Endometrium (tissue), 2 donors: ENCODE results near the gene NPIPA3.
"Not testable (repeated sequence)": the region's sequence is repeated elsewhere in the genome, so short reads cannot be mapped to it uniquely, and the experiment has no call there.

Source experiments
- FAIRE-seq: peaks from 2 replicates; lab custom pipeline; 2012; peaks lifted over from hg19 to GRCh38; lab: Jason Lieb, UNC
- donor health status: control.
- donor health status: control.

The NPIPA3 gene

DNA sequence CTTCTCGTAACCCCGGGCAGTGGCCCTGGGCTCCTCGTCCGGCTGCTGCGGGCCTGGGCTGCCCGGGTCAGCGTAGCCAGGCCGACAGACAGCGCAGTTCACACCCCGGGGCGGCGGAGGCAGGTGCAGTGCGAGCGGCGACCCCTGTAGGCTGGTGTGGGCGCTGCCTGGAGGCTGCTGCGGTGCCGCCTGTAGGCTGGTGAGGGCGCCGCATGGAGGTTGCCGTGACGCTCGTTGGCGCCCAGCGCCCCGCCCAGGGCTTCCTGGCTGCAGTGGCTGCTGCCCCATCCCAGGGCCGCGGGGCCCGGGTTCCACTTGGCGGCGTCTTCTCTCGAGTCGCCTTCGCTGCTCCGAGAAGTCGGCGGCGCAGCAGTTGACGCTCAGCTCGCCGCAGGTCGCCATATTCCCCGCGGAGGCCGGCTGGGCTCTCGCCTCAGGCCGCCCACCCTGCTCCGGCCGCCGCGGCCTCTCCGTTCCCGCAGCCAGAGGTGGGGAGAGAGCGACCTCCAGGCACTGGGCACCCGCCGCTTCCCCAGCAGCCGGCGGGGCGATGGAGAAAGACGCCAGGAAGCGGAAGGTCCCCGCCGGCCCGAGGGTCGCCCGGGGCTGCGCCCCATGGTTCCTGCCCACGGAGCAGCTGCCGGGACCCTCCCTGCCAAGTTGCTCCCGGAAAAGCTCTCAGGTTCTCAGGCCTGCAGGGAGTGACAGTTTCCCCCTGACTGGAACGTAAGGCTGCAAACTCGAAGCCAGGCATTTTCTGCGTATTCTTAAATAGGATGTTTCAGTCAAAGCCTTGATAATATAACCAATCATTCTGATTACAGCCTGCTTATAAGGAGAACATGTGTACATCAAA lies at the start of gene NPIPA3:
TSS of gene NPIPA3 (plus strand) at position 256 of the 856 bp plus-strand sequence. CDS start 5,533 bp downstream, outside the sequence.
- not testable (repeated sequence) for FAIRE-seq

DNA sequence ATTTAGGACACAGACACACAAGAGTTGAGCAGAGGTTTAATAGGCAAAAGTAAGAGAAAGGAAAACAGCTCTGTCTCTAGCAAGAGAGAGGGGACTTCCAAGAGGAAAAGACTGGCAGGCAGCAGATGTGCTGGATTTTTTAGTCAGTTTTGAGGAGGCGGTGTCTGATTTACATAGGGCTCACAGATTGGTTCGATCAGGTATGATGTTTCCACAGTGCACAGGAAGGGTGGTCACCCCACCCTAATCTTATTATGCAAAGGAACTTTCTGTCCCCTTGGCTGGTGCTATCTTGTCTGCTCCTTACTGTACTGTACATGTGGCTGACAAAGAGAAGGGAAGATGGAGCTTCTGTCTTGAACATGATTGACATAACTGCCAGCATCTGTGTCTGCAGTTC lies 45.1 kb upstream of the NPIPA3 start:
- no peak for FAIRE-seq

DNA sequence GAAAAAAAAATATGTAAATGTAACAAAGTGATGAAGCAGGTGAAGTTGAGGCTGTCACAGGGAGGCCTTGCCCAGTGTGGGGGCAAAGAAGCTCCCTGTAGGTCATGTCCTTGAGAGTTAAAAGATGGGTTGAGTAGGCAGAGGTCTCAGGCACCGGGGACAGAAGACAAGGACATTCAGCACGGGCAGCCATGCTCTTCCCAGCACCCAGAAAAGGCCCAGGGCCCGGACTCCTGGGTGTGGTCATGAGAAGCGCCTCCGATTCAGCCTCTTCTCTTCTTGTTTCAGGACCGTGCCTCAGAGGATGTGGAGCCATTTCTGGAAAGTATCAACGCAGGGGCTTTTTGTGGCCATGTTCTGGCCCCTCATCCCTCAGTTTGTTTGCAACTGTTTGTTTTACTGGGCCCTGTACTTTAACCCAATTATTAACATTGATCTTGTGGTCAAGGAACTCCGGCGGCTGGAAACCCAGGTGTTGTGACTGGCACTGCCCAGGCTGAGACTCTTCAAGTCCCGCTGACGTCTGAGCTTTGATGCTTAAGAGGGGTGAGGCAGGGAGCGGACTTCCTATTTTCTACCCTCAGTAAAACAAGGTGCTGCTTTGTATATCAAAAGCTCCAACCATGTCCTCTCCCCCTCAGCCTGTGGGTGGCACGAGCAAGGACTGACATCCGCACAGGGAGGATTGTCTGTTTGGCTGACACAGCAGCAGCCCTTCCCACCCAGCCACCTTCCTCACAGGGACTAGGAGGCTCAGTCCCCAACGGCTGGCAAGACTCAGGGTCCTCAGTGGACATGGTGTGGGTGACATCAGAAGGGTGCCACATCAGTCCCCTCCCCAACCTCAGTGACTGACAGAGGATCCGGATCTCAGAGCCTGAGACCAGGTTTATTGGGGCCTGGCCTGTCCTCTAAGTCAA lies 35.6 kb upstream of the NPIPA3 start:
- no peak for FAIRE-seq

DNA sequence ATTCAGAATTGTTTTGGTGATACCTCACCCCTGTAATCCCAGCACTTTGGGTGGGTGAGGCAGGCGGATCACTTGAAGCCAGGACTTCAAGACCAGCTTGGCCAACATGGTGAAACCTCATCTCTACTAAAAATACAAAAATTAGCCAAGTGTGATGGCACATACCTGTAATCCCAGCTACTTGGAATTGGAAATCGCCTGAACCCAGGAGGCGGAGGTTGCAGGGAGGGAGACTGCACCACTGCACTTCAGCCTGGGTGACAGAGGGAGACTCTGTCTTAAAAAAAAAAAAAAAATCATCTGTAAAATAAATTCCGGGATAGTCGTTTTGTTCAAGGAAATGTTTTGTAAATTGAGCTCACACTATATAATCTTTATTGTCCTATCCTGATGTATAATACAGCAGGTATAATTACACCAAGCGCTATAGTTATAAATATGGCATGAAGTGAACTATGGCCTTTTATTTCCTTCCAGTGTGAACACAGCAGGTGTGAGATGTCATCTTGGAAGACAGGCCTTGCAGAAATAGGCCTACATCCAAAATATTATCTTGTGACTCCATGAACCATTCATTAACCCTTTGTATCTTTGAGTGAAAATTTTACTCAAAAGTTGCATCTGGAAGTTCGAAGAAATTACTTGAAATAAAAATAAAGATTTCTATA lies 34.5 kb upstream of the NPIPA3 start:
- FAIRE-seq, result no peak

DNA sequence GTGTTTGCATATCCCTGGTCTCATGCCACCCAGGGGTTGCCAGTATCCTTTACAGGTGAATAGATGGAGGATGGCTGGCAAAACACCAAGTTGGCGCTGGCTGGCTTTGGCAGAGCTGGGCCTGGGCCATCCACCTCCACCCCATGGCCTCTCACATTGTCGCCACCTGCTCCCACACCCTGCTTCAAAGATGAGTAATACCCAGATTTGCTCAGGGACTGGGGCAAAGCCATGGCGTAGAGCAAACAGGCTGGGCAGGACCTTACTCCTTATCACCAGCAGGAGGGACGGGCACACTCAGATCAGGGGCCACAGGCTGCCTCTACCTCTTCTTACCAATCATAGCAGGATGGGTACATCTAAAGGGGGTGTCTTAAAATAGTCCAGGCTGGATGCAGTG lies 33.4 kb upstream of the NPIPA3 start:
- FAIRE-seq, result no peak

DNA sequence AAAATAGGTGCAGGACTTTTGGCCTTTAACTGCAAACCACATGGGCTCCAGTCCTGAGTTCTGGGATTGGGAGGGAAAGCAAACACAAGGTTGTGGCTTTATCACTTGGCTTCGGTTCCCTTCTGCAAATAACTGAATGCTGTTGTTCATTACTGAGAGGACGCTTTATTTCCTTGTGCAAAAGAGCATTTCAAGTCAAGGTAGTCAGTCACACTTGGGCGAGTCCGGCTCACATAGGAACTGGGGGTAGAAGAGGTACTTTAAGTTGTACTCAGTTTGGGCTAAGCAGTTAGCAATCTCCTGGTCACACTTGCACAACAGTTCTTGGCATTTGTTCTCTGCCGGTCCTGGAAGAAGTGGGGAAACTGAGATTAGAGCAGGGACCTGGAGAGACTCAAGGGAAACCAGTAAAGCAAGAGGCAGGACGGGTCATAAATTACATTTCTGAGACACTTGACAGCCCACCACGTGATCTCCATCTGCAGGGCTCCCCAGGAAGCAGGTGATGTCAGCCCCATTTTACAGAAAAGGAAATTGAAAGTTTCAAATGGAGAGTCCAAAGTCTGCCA lies 30.7 kb upstream of the NPIPA3 start:
- no peak for FAIRE-seq

DNA sequence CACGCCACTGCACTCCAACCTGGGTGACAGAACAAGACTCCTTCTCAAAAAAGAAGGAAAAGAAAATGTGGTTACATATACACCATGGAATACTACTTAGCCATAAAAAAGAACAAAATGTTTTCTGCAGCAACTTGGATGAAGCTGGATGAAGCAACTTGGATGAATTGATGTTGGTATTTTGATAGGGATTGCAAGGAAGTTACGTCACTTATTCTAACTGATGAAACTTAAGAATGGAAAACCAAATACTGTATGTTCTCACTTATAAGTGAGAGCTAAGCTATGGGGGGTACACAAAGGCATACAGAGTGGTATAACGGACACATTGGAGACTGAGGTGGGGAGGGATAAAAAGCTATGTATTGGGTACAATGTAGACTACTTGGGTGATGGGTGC lies 26.6 kb upstream of the NPIPA3 start:
- no peak for FAIRE-seq

DNA sequence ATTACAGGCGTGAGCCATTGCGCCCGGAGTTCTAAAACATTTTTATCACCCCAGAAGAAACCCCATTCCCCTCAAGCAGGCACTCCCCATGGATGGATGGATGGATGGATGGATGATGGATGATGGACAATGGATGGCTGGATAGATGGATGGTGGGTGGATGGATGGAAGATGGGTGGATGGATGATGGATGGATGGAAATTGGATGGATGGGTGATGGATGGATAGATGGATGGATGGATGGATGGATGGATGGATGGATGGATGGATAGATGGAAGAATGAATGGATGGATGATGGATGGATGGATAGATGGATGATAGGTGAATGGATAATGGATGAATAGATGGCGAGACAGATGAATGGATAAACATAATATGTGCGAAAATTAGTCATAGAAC lies 25.6 kb upstream of the NPIPA3 start:
- no peak for FAIRE-seq

DNA sequence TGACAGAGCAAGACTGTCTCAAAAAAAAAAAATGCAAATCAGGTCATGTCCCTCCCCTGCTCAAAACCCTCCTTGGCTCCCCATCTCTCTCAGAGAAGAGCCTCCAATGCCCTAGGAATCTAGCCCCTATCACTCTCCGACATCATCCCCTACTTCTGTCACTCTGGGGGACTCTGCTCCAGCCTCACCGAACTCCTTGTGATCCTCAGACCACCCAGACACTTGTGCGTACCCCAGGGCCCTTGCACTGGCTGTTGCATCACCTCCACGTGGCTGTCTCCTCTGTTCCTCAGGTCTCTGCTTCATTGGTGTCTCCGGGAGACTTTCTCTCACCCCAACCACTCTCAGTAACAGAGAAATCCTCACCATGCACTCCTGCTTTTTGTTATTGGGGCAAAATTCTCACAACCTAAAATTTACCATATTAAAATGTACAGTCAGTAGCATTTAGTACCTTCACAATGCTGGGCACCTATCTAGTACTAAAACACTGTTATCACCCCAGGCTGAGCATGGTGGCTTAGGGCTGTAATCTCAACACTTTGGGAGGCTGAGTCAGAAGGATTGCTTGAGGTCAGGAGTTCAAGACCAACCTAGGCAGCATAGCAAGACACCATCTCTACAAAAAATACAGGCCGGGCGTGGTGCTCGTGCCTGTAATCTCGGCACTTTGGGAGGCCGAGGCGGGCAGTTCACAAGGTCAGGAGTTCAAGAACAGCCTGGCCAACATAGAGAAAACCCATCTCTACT lies 24.3 kb upstream of the NPIPA3 start:
- no peak for FAIRE-seq

DNA sequence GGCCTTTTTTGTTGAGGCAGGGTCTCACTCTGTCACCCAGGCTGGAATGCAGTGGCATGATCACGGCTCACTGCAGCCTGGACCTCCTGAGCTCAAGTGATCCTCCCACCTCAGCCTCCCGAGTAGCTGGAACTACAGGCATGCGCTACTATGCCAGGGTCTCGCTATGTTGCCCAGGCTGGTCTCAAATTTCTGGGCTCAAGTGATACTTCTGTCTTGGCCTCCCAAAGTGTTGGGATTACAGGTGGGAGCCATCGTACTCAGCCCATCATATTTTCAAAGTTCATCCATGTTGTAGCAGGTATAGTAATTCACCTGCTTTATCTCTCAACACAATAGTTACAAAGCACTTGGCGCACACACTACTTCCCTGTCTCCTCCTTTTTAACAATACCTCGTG lies 22.8 kb upstream of the NPIPA3 start:
- FAIRE-seq, result not testable (repeated sequence)

DNA sequence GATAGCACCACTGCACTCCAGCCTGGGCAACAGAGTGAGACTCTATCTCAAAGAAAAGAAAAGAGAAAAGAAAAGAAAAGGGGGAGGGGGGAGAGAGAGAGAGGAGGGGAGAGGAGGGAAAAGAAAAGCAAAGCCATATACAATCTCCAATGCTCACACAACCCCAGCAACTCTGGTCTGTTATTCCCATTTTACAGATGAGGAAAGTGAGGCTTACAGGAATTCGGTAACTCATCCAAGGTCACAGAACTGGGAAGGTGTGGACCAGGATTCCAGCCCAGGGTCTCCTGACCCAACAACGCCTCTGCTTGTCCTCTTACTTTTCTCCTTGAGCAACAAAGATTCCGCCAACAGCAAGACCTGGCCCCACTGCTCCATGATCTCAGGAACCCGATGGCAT lies 22.1 kb upstream of the NPIPA3 start:
- FAIRE-seq, result no peak

DNA sequence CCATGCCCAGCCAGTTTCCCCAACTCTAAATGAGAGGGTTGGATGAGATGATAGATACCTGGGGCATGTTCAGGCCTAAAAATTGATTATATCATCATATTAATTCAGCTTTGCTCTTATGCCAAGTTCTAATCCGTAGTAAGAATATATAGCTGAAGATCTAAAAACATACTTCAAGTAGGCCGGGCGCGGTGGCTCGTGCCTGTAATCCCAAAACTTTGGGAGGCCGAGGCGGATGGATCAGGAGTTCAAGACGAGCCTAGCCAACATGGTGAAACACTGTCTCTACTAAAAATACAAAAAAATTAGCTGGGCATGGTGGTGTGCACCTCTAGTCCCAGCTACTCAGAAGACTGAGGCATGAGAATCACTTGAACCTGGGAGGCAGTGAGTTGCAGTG lies 21.1 kb upstream of the NPIPA3 start:
- no peak for FAIRE-seq

DNA sequence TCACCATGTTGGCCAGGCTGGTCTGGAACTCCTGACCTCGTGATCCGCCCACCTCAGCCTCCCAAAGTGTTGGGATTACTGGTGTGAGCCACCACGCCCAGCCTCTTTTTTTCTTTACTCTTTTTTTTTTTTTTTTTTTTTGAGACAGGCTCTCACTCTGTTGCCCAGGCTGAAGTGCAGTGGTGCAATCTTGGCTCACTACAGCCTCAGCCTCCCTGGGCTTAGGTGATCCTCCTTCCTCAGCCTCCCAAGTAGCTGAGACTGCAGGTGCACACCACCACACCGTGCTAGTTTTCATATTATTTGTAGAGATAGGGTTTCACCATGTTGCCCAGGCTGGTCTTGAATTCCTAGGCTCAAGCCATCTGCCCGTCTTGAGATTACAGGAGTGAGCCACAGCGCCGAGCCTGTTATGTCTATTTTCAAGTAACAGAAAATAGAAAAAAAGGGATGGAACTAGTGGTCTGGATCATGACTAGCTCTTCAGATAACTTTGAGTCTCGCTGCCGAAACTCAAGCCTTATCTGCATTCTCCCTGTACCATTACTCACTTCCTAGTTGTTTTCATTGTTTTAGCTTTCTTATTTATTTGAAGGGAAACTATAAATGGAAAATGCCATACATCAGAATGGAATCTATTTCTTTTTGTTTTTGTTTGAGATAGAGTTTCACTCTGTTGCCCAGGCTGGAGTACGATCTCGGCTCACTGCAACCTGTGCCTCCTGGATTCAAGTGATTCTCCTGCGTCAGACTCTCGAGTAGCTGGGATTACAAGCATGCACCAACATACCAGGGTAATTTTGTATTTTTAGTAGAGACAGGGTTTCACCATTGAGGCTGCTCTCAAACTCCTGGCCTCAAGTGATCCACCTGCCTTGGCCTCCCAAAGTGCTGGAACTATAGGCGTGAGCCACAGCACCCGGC lies 17.1 kb upstream of the NPIPA3 start:
- not testable (repeated sequence) for FAIRE-seq

DNA sequence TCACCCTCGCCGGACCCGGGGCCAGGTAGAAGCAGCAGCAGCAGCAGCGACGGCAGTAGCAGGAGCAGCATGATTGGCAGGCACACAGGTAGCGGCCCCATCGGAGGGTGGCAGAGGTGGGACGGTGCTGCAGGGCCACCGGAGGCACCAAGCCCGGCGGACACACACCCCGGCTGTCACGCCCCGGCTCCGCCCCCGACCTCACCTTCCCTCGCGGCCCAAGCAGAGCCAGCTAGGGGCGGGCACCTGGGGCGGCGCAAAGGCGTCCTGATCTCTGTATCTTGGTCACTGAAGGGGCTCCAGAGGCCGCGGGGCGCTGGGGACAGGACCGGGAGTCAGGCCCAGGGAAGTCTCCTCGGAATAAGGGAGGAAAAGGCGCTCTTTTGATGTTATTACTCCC lies 9.1 kb upstream of the NPIPA3 start, which contains the start of gene PLA2G10:
TSS of gene PLA2G10 (minus strand) at position 180 of the 400 bp plus-strand sequence. CDS start at position 101, 79 bp downstream.
- FAIRE-seq, result not testable (repeated sequence)

DNA sequence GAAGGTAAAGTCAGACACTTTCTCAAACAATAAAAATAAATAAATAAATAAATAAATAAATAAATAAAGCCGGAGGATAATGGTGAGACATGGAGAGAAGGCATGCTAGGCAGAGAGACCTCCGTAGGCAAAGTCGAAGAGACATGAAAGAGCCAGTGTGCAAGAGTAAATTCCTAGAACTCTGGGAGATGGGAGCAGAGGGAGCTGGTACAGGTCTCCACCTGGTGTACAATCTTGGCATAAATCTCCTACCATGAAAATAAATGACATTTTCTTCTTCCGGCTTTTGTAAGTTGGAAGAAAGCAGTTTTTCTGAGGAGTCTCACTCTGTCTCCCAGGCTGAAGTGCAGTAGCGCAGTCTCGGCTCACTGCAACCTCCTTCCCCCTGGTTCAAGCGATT lies 1.4 kb upstream of the NPIPA3 start:
- FAIRE-seq, result not testable (repeated sequence)

DNA sequence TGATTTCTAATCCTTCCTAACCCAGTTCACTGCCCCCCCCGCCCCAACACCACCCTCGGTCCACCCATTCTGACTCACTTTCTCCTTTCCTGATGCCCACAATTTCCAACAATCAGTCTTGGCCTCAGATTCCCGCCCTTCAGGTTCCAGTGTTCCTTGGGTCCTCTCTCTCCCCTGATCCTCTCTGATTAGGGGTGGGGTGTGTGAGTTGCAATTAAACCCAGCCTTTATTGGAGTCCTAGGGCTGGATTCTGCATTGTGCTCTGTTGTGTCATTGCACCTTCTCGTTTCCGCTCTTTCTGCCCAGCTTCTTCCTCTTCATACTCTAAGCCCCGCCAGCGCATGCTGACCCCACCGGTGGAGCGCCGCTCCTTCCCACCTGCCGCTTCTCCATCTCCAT lies 539 bp upstream of the NPIPA3 start:
- not testable (repeated sequence) for FAIRE-seq

DNA sequence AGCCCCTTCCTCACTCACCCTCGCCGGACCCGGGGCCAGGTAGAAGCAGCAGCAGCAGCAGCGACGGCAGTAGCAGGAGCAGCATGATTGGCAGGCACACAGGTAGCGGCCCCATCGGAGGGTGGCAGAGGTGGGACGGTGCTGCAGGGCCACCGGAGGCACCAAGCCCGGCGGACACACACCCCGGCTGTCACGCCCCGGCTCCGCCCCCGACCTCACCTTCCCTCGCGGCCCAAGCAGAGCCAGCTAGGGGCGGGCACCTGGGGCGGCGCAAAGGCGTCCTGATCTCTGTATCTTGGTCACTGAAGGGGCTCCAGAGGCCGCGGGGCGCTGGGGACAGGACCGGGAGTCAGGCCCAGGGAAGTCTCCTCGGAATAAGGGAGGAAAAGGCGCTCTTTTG lies 30.0 kb downstream of the NPIPA3 start:
- FAIRE-seq, result not testable (repeated sequence)

DNA sequence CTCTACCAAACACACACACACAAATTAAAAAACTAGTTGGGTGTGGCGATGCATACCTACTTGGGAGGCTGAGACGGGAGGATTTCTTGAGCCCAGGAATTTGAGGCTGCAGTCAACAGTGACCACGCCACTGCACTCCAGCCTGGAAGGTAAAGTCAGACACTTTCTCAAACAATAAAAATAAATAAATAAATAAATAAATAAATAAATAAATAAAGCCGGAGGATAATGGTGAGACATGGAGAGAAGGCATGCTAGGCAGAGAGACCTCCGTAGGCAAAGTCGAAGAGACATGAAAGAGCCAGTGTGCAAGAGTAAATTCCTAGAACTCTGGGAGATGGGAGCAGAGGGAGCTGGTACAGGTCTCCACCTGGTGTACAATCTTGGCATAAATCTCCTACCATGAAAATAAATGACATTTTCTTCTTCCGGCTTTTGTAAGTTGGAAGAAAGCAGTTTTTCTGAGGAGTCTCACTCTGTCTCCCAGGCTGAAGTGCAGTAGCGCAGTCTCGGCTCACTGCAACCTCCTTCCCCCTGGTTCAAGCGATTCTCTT lies 37.7 kb downstream of the NPIPA3 start:
- FAIRE-seq, result peak; percentile 57

DNA sequence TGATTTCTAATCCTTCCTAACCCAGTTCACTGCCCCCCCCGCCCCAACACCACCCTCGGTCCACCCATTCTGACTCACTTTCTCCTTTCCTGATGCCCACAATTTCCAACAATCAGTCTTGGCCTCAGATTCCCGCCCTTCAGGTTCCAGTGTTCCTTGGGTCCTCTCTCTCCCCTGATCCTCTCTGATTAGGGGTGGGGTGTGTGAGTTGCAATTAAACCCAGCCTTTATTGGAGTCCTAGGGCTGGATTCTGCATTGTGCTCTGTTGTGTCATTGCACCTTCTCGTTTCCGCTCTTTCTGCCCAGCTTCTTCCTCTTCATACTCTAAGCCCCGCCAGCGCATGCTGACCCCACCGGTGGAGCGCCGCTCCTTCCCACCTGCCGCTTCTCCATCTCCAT lies 38.6 kb downstream of the NPIPA3 start:
- FAIRE-seq, result not testable (repeated sequence)
